ENCODE measurements around the gene CFAP141. TPM values are rescaled to one million over a fixed set of nuclear protein-coding genes. Genes with fewer than 3 reads are reported as not detected.

Gene CFAP141
- total RNA-seq, 2 experiments from 2014 or later: not detected

- peaks cover 37% of the 10 kb centered on the region for H3K4me1 Mint-ChIP-seq (ENCODE audit: low read depth)
- H3K4me3 Mint-ChIP-seq: peak overlapping the region; percentile 98
- ChIA-PET CTCF (interaction anchor here (0.9 to 2.0 kb wide), 6 partner anchors 16 to 152 kb away, joined by 3 to 10 read pairs (median 4); no protein-coding TSS in a partner anchor), POLR2A (interaction anchor here (0.8 to 3.4 kb wide), 5 partner anchors 12 to 189 kb away, joined by 3 to 21 read pairs (median 5); partner anchors contain the start of gene UBAP2L)
- peak overlapping the region; percentile 96 for H3K27ac Mint-ChIP-seq
- peaks cover 39% of the 10 kb centered on the region for H3K36me3 Mint-ChIP-seq
- intact Hi-C loops (cut with micrococcal nuclease): loop anchor here (1.0 to 5.0 kb wide), 4 partner anchors 30 to 192 kb away; partner anchors contain the start of genes ATP8B2, RPS27 and UBAP2L
- DNase-seq: peak; percentile 98
- H3K9me3 Mint-ChIP-seq: no peaks in the 10 kb centered on the region
- H3K27me3 Mint-ChIP-seq: no peaks in the 10 kb centered on the region
Observed at GRCh38 chr1:154183046-154183915, 22.9 kb downstream of the CFAP141 start.

- POLR2A ChIA-PET: interaction anchor here (0.6 to 3.4 kb wide), 15 partner anchors 8 to 192 kb away, joined by 3 to 21 read pairs (median 4); partner anchors contain the start of genes RPS27 and UBAP2L
- CTCF ChIA-PET: interaction anchor here (0.7 to 2.0 kb wide), 5 partner anchors 12 to 152 kb away, joined by 3 to 10 read pairs (median 4); no protein-coding TSS in a partner anchor
- peak overlapping the region; percentile 96 for H3K27ac Mint-ChIP-seq
- H3K27me3 Mint-ChIP-seq: no peaks in the 10 kb centered on the region
- peak overlapping the region; percentile 98 for H3K4me3 Mint-ChIP-seq
- H3K36me3 Mint-ChIP-seq: peaks cover 40% of the 10 kb centered on the region
- H3K4me1 Mint-ChIP-seq (ENCODE audit: low read depth): peaks cover 45% of the 10 kb centered on the region
- no peaks in the 10 kb centered on the region for H3K9me3 Mint-ChIP-seq
- intact Hi-C loops (cut with micrococcal nuclease): loop anchor here (1.0 to 5.0 kb wide), 7 partner anchors 11 to 259 kb away; partner anchors contain the start of genes ATP8B2, RPS27 and UBAP2L
- peak; percentile 92 for DNase-seq
Observed at GRCh38 chr1:154182344-154183045, 23.6 kb downstream of the CFAP141 start.

- peak overlapping the region; percentile 98 for H3K4me3 Mint-ChIP-seq
- intact Hi-C loops (cut with micrococcal nuclease): loop anchor here (1.0 to 5.0 kb wide), 6 partner anchors 11 to 259 kb away; partner anchors contain the start of genes ATP8B2 and RPS27
- H3K36me3 Mint-ChIP-seq: peaks cover 46% of the 10 kb centered on the region
- POLR2A ChIA-PET: interaction anchor here (0.6 to 3.4 kb wide), 14 partner anchors 8 to 191 kb away, joined by 3 to 21 read pairs (median 4); partner anchors contain the start of genes RPS27 and UBAP2L
- H3K27ac Mint-ChIP-seq: peak overlapping the region; percentile 96
- H3K4me1 Mint-ChIP-seq (ENCODE audit: low read depth): peaks cover 50% of the 10 kb centered on the region
- CTCF ChIA-PET: interaction anchor here (0.7 to 2.0 kb wide), 5 partner anchors 12 to 153 kb away, joined by 3 to 10 read pairs (median 4); no protein-coding TSS in a partner anchor
- H3K27me3 Mint-ChIP-seq: no peaks in the 10 kb centered on the region
- no peaks in the 10 kb centered on the region for H3K9me3 Mint-ChIP-seq
- no peak for DNase-seq
Observed at GRCh38 chr1:154181944-154182343, 24.2 kb downstream of the CFAP141 start.

GRCh38 chr1:154179946-154180687 is 26.0 kb downstream of the CFAP141 start:
- intact Hi-C loops (cut with micrococcal nuclease): loop anchor here (5.0 kb wide), 1 partner anchor 147 kb away; the partner anchor contains the start of gene ATP8B2
- Mint-ChIP-seq H3K36me3 (peaks cover 58% of the 10 kb centered on the region), H3K27ac (peak overlapping the region; percentile 57), H3K4me3 (peak overlapping the region; percentile 58), H3K4me1 (ENCODE audit: low read depth) (peaks cover 64% of the 10 kb centered on the region), H3K9me3 (no peaks in the 10 kb centered on the region), H3K27me3 (no peaks in the 10 kb centered on the region)
- CTCF ChIA-PET: interaction anchor here (0.7 to 1.6 kb wide), 3 partner anchors 20 to 154 kb away, joined by 3 to 5 read pairs (median 3); partner anchors contain the start of gene HAX1
- POLR2A ChIA-PET: interaction anchor here (2.9 to 3.4 kb wide), 2 partner anchors 9 to 41 kb away, joined by 14 to 21 read pairs; partner anchors contain the start of gene UBAP2L
- peak; percentile 32 for DNase-seq

GRCh38 chr1:154178911-154179811 is 27.0 kb downstream of the CFAP141 start:
- DNase-seq: no peak
- Mint-ChIP-seq H3K4me1 (ENCODE audit: low read depth) (peaks cover 64% of the 10 kb centered on the region), H3K9me3 (no peaks in the 10 kb centered on the region), H3K27ac (peak overlapping the region; percentile 57), H3K36me3 (peaks cover 61% of the 10 kb centered on the region), H3K27me3 (no peaks in the 10 kb centered on the region), H3K4me3 (peak overlapping the region; percentile 52)
- ChIA-PET CTCF (interaction anchor here (1.4 to 1.5 kb wide), 2 partner anchors 33 to 40 kb away, joined by 3 to 4 read pairs; no protein-coding TSS in a partner anchor), POLR2A (interaction anchor here (0.9 to 2.9 kb wide), 2 partner anchors 8 to 186 kb away, joined by 3 to 14 read pairs; no protein-coding TSS in a partner anchor)
- intact Hi-C loops (cut with micrococcal nuclease): no loop called here

GRCh38 chr1:154178013-154178412 is 28.1 kb downstream of the CFAP141 start:
- POLR2A ChIA-PET: interaction anchor here (0.5 to 1.1 kb wide), 3 partner anchors 20 to 185 kb away, joined by 3 read pairs; no protein-coding TSS in a partner anchor
- DNase-seq: peak; percentile 42
- Mint-ChIP-seq H3K27me3 (no peaks in the 10 kb centered on the region), H3K27ac (peak overlapping the region; percentile 57), H3K4me1 (ENCODE audit: low read depth) (peaks cover 64% of the 10 kb centered on the region), H3K4me3 (no peak overlapping the region), H3K9me3 (no peaks in the 10 kb centered on the region), H3K36me3 (peaks cover 62% of the 10 kb centered on the region)
- intact Hi-C loops (cut with micrococcal nuclease): no loop called here
- CTCF ChIA-PET: interaction anchor here (1.0 to 1.5 kb wide), 3 partner anchors 32 to 157 kb away, joined by 3 to 6 read pairs (median 4); no protein-coding TSS in a partner anchor

GRCh38 chr1:154176337-154176736 is 29.8 kb downstream of the CFAP141 start:
- DNase-seq: no peak
- Mint-ChIP-seq H3K4me3 (no peak overlapping the region), H3K9me3 (no peaks in the 10 kb centered on the region), H3K36me3 (peaks cover 66% of the 10 kb centered on the region), H3K27ac (peak overlapping the region; percentile 61), H3K27me3 (no peaks in the 10 kb centered on the region), H3K4me1 (ENCODE audit: low read depth) (peaks cover 75% of the 10 kb centered on the region)
- intact Hi-C loops (cut with micrococcal nuclease): no loop called here
- ChIA-PET POLR2A (interaction anchor here (1.0 kb wide), 1 partner anchor 19 kb away, joined by 3 read pairs; no protein-coding TSS in a partner anchor), CTCF (interaction anchor here (0.9 kb wide), 1 partner anchor 11 kb away, joined by 3 read pairs; no protein-coding TSS in a partner anchor)

- POLR2A ChIA-PET: interaction anchor here (1.0 kb wide), 1 partner anchor 7 kb away, joined by 3 read pairs; no protein-coding TSS in a partner anchor
- H3K4me1 Mint-ChIP-seq (ENCODE audit: low read depth): peaks cover 76% of the 10 kb centered on the region
- peaks cover 68% of the 10 kb centered on the region for H3K36me3 Mint-ChIP-seq
- H3K9me3 Mint-ChIP-seq: no peaks in the 10 kb centered on the region
- no peaks in the 10 kb centered on the region for H3K27me3 Mint-ChIP-seq
- intact Hi-C loops (cut with micrococcal nuclease): no loop called here
- no peak overlapping the region for H3K27ac Mint-ChIP-seq
- no peak for DNase-seq
- no peak overlapping the region for H3K4me3 Mint-ChIP-seq
- CTCF ChIA-PET: no interaction called here
Observed at GRCh38 chr1:154174654-154175053, 31.5 kb downstream of the CFAP141 start.

GRCh38 chr1:154171880-154172279 is 34.3 kb downstream of the CFAP141 start:
- intact Hi-C loops (cut with micrococcal nuclease): loop anchor here (1.0 kb wide), 2 partner anchors 10 to 14 kb away; no protein-coding TSS in a partner anchor
- no peak for DNase-seq
- H3K27me3 Mint-ChIP-seq: no peaks in the 10 kb centered on the region
- peaks cover 61% of the 10 kb centered on the region for H3K4me1 Mint-ChIP-seq (ENCODE audit: low read depth)
- CTCF ChIA-PET: interaction anchor here (1.2 to 2.3 kb wide), 2 partner anchors 25 to 163 kb away, joined by 3 to 8 read pairs; no protein-coding TSS in a partner anchor
- peak overlapping the region; percentile 53 for H3K27ac Mint-ChIP-seq
- H3K4me3 Mint-ChIP-seq: no peak overlapping the region
- no peaks in the 10 kb centered on the region for H3K9me3 Mint-ChIP-seq
- peaks cover 69% of the 10 kb centered on the region for H3K36me3 Mint-ChIP-seq
- POLR2A ChIA-PET: interaction anchor here (1.6 to 3.0 kb wide), 2 partner anchors 9 to 14 kb away, joined by 14 to 21 read pairs; no protein-coding TSS in a partner anchor

Data from activated CD4-positive, alpha-beta memory T cell treated with anti-CD3 and anti-CD28 coated beads for 36 hours (primary cell).